CD4-positive, alpha-beta T cell treated with Interleukin-6 at 100 ng/mL for 8 hours (primary cell): ENCODE measurements around the gene UXS1.
"Not testable (repeated sequence)": the region's sequence is repeated elsewhere in the genome, so short reads cannot be mapped to it uniquely, and the experiment has no call there.

Source experiments
- DNase-seq: peaks from one replicate; pipeline ENCODE4 v3.0.0-alpha.2; 2020; ENCODE audit warnings: mixed read lengths, low spot score

Gene UXS1

GRCh38 chr2:106193977-106194778, at the start of gene UXS1:
Gene UXS1, minus strand, starts transcription at chr2:106194301. Its CDS starts 60 bp downstream, at chr2:106194241.
- peak; percentile 99 for DNase-seq

GRCh38 chr2:106239491-106239890, 45.4 kb upstream of the UXS1 start:
- not testable (repeated sequence) for DNase-seq

DNA sequence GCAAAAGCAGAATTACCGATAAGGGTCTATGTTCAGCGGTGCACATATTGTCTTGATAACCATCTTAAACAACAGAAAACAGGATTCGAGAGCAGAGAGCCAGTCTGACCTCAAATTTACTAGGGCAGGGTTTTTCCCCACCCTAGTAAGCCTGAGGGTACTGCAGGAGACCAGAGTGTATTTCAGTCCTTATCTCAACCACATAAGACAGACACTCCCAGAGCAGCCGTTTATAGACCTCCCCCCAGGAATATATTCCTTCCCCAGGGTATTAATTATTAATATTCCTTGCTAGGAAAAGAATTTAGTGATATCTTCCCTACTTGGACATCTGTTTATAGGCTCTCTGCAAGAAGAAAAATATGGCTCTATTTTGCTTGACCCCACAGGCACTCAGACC, 41.3 kb upstream of the UXS1 start:
- not testable (repeated sequence) for DNase-seq

- DNase-seq = no peak
Observed at GRCh38 chr2:106233350-106233706, 39.2 kb upstream of the UXS1 start.

DNA sequence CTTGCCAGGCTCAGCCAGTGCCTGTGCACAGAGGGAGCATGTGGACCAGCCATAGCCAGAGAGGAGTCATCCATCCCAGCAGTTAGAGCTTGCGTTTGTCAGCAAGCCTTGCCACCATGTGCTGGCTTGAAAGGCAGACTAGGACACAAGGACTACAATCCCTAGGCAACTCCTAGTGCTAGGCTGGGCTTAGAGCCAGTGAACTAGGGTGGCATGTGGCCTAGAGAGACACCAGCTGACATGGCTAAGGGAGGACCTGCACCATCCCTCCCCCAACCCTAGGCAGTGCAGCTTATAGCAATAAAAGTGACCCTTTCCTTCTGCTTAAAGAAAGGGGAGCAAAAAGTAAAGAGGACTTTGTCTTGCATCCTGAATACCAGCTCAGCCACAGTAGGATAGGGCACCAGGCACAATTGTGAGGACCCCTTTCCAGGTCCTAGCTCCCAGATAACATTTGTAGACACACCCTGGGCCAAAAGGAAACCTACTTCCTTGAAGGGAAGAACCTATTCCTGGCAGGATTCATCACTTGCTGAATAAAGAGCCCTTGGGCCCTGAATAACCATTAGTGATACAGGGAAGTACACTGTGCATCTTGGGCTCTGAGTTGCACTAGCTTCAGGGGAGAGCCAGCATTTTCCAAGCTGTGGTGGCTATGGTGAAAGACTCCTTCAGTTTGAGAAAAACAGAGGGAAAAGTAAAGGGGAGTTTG, 38.7 kb upstream of the UXS1 start:
- no peak for DNase-seq

- no peak for DNase-seq
Observed at GRCh38 chr2:106223347-106223746, 29.2 kb upstream of the UXS1 start.

GRCh38 chr2:106222057-106222456, 28.0 kb upstream of the UXS1 start:
- DNase-seq = not testable (repeated sequence)

DNA sequence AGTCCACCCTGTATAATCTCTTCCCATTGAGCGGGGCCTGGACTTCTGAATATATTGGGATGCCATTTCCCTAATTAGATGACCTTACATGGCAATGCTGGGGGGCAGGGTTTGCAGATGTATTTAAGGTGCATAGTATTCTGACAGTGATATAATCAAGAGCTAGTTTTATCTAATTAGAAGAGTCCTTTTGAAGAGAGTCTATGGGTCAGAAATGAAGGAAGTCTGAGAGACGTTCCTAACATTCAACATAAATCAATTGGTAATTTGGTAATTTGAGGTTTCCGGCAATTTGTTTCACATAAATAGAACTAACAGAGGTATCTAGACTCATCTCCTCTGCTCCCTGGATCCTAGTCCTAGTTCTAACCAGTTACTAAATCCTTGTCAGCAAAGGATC, 25.7 kb upstream of the UXS1 start:
- no peak for DNase-seq

DNA sequence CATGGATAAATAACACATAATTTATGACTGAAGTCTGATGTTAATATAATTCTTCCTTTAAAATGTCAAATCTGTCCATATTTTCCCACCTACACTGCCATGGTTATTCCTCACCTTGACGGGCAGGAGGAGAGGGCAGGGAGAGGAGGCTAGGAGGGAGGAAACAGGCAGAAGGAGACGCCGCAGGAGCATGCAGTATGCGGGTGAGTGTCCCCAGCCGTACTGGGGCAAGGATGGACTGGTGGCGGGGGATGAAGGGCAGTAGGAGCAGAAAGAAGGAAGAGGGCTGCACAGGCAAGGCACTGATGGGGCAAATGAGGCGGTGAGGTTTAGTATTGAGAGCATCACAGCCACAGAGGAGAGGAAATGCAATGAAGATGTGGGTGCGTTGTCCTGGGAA, 25.1 kb upstream of the UXS1 start:
- not testable (repeated sequence) for DNase-seq

GRCh38 chr2:106208874-106209273, 14.8 kb upstream of the UXS1 start:
- no peak for DNase-seq

DNA sequence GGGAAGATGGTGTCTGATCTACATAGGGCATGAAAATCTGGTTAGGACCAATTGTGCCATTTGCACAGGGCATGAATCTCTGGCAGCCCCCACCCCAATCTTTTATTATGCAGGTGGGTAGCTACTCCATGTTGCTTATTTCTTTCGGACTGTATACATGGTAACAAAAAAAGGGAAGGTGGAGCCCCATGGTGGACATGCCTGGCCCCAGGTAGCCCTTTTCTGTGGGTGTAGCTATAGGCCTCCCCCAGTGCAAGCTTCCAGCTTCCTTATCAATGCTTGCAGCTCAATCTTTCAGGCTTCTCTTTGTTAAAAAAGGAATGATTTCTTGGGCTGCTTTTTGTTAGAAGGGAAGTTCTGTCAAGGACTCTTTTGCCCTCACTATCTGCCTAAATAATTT, 14.3 kb upstream of the UXS1 start:
- no peak for DNase-seq

- DNase-seq = no peak
Observed at GRCh38 chr2:106207246-106207645, 13.1 kb upstream of the UXS1 start.

- no peak for DNase-seq
Observed at GRCh38 chr2:106205488-106205887, 11.4 kb upstream of the UXS1 start.

DNA sequence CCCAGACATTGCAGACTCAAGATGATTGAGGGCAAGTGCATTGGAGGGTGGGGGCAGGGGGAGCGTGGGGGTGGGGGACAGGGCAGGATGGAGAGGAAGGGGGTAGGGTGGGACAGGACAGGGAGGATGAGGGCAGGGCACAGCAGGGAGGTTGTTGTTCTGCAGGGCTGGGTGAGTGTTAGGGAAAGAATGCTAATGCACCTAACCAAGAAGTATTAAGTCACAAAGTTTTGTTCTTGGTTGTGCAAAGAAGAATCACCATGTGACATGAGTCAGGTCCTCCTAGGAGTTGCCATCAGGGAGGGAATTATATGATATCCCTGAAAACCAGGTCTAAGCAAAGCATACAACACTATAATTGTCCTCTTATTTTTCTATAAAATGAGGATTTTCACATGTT, 10.4 kb upstream of the UXS1 start:
- DNase-seq = not testable (repeated sequence)

GRCh38 chr2:106201661-106202060, 7.6 kb upstream of the UXS1 start:
- DNase-seq = no peak

DNA sequence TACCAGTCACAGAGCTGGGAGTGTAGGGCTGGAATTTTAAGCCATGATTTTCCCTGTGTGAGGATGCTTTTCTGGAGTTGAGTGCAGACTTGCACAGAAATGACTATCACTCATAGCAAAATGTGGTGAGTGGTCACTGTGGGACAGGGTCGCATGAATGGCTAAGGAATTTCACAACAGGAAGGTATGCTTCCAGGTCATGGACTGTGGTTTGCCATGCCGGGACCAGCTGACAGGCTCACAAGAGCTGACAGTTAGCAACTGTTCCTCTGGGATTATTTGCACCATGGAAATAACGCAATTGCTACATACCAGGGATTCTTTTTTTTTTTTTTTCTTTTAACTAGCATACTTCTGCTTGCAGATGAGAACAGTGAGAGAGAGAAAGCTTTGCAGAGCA, 3.8 kb upstream of the UXS1 start:
- no peak for DNase-seq

GRCh38 chr2:106195981-106196380, 1.9 kb upstream of the UXS1 start:
- no peak for DNase-seq

DNA sequence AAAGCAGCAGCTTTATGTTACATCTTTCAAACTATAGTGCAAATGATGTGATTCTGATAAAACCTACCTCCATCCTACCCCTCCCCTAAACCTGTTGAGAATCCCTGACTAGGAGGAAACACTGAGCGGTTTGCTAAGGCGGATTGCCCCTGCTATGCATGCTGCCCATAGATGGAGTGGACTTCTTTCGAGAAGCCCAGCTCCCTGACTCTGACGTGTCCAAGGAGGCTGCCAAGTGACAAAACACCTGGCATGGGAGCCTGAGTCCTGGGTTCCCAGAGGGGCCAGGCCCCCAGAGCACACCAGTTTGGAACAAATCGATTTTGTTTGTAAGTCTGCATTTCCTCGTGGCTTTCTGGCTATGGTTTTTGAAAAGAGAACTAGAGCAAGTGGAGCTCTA, 1.4 kb upstream of the UXS1 start:
- DNase-seq = no peak

DNA sequence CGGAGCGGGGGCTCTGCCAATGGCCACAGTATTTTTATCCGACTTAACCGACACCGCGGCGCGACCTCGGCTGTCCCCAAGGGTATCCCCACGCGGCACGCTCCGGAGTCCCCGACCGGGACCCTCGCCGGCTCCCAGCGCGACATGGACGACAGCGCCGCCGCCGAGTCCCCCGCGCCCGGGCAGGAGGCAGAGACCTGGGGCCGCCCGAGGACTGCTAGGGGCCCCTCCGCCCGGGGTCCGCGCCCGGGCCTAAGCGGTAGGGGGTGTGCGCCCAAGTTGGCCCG, 468 bp downstream of the UXS1 start:
- no peak for DNase-seq

DNA sequence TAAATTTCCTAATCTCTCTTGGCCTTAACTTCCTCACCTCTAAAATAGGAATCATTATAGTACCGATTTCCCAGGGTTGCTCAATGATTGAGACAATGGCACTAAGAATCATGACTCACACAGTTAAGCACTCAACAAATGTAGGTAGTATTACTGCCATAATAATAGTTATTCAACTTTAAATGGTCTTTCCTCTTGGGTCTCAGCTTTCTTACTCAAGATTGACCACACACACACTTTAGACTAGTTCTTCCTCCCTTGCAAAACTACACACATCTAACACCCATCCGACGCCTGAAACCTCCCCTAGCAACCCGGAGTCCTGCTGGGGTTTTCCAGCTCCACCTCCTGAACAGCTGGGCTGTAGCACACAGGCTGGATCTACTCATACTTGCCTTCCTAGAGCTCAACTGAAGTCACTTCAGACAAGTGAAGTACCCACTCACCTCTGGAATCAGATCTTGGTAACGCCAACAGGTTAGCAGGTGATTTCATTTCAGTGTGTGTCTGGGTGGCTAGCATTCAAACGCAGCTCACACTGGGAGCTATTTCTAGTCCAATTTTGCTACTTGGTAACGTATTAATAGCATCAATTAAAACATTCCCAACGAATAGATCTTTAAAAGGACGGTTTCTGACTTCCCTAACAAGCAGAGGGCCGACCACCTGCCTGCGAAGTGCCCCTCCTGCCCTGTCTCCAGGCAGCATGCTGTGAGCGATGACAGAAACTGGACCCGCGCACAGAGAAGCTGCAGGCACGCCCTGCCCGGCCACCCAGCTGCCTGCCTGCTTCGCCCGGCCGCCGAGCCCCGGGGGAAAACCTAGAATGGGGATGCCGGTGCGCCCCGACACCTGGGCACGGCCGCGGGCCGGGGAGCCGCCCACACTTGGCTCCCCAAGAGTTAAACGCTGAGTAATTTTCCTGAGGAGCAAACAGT, 1.1 kb downstream of the UXS1 start:
- DNase-seq = peak; percentile 34

GRCh38 chr2:106191511-106192016, 2.5 kb downstream of the UXS1 start:
- no peak for DNase-seq

DNA sequence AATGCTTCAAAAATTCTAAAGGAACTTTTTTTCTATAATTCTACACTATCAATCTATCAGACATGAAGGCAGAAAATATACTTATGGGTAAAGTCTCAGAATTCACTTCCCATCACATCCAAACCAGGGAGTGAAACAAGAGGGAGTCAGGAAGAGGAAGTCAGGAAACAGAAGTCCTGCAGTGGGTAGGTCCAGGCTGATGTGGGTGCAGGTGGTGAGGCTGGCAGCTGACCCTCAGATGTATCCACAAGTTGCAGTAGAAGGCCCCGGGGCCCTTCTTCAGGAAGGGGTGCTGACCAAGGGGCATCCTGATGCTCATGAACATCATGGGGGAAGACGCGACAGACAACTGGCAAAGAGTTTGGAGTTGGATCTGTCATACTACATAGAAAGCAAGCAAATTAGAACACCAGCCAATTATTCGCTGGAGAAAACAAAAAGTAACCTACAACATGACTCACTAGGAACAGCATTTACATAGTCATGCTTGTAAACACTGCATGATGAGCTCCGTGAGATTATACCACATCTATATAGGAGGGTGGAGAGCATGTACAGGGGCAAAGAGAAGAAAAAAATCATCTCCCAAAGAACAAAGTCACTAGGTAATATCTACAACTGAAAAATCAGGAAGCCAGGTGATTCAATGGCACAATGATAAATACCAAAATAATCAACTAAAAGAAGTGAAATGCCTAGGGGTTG, 4.2 kb downstream of the UXS1 start:
- DNase-seq = no peak
